ENCODE results near the gene MRPL4.

GRCh38 chr19:10245189-10245939, 6.7 kb upstream of the MRPL4 start:
- TF ChIP-seq POLR2A (IDR thresholded peaks at IDR 0.05; ENCODE audit: low read depth, low read length) (no peak), CHD4 (IDR thresholded peaks at IDR 0.05) (no peak), NFIC (IDR thresholded peaks at IDR 0.05; ENCODE audit: low read depth, low read length) (no peak), ATF7 (IDR thresholded peaks at IDR 0.05; ENCODE audit: low read depth) (0 out of 2 replicates have a peak, but pooled peaks have one; percentile 21), LARP7 (IDR thresholded peaks at IDR 0.05) (no peak), RFX5 (IDR thresholded peaks at IDR 0.05; ENCODE audit: low read depth, low read length) (peak; percentile 89), ESRRA (IDR thresholded peaks at IDR 0.05; ENCODE audit: low read length) (no peak), YY1 (IDR thresholded peaks at IDR 0.05; ENCODE audit: low read depth, low read length) (no peak)
- TF ChIP-seq, protein P1, sequence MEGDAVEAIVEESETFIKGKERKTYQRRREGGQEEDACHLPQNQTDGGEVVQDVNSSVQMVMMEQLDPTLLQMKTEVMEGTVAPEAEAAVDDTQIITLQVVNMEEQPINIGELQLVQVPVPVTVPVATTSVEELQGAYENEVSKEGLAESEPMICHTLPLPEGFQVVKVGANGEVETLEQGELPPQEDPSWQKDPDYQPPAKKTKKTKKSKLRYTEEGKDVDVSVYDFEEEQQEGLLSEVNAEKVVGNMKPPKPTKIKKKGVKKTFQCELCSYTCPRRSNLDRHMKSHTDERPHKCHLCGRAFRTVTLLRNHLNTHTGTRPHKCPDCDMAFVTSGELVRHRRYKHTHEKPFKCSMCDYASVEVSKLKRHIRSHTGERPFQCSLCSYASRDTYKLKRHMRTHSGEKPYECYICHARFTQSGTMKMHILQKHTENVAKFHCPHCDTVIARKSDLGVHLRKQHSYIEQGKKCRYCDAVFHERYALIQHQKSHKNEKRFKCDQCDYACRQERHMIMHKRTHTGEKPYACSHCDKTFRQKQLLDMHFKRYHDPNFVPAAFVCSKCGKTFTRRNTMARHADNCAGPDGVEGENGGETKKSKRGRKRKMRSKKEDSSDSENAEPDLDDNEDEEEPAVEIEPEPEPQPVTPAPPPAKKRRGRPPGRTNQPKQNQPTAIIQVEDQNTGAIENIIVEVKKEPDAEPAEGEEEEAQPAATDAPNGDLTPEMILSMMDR (IDR thresholded peaks at IDR 0.05 in 2 of 3, conservative IDR thresholded peaks at IDR 0.05 in 1 of 3; ENCODE audit: control insufficient read depth in 2 of 3, extremely low read depth in 1 of 3, insufficient read depth in 1 of 3, low read depth in 3 of 3, low read length in 3 of 3) = no peak

All from GM12878 (cell line).